Fibroblast of the aortic adventitia (primary cell): ENCODE measurements around the gene HAP1. TPM values are rescaled to one million over a fixed set of nuclear protein-coding genes. Genes with fewer than 3 reads are reported as not detected.

Source experiments
- DNase-seq: peaks from one replicate; pipeline ENCODE4 v3.0.0-alpha.2; 2010; ENCODE audit warnings: low read depth
- H3K4me3 ChIP-seq: 2 replicates; pipeline ENCODE4 v1.5.1; 2011; ENCODE audit warnings: low read depth, mild to moderate bottlenecking, control low read depth, low read length, moderate library complexity
- CTCF ChIP-seq: IDR thresholded peaks from 2 replicates; pipeline ENCODE4 v1.5.1; 2011; ENCODE audit warnings: mild to moderate bottlenecking, low read length, control low read depth, inconsistent platforms; ENCODE audit not compliant: insufficient read depth
- total RNA-seq: library from RNA; depleted of rRNA; stranded (reverse); fragments of >200 nt; gene quantifications from 2 replicates; pipeline ENCODE4 v1.2.3, GENCODE V29; 2012; ENCODE audit warnings: low replicate concordance

Gene HAP1
- total RNA-seq, 1 donor, result under 0.01 TPM

- DNase-seq, result peak; percentile 36
- no peak for TF ChIP-seq CTCF
- H3K4me3 ChIP-seq, result peak overlapping the region; percentile 81
These were observed 43.2 kb downstream of the HAP1 start for GRCh38 chr17:41691031-41691777.

- DNase-seq, result no peak
- peak overlapping the region; percentile 81 for H3K4me3 ChIP-seq
- no peak for TF ChIP-seq CTCF
These were observed 43.9 kb downstream of the HAP1 start for GRCh38 chr17:41690497-41690896.

- DNase-seq, result peak; percentile 88
- H3K4me3 ChIP-seq, result peak overlapping the region; percentile 81
- TF ChIP-seq CTCF, result peak; percentile 67
These were observed 44.7 kb downstream of the HAP1 start for GRCh38 chr17:41689497-41690299.

- DNase-seq, result peak; percentile 99
- no peak for TF ChIP-seq CTCF
- peak within 1 kb of the TSS; percentile 85 for H3K4me3 ChIP-seq
These were observed 45.6 kb downstream of the HAP1 start, which contains the start of gene EIF1 for GRCh38 chr17:41688641-41689496. EIF1 (plus strand) TSS chr17:41688885; CDS start chr17:41689039, 154 bp downstream.

GRCh38 chr17:41687828-41688640 is 46.4 kb downstream of the HAP1 start:
- peak; percentile 43 for DNase-seq
- no peak for TF ChIP-seq CTCF
- peak overlapping the region; percentile 85 for H3K4me3 ChIP-seq
